Kasumi-1 (cell line): Measurements from ENCODE around the gene UGT1A10.

Source experiments
- DNase-seq, 2 experiments: peaks; one replicate each; lab custom pipeline; 2025; lab: John Stamatoyannopoulos, UW

Gene UGT1A10

DNA sequence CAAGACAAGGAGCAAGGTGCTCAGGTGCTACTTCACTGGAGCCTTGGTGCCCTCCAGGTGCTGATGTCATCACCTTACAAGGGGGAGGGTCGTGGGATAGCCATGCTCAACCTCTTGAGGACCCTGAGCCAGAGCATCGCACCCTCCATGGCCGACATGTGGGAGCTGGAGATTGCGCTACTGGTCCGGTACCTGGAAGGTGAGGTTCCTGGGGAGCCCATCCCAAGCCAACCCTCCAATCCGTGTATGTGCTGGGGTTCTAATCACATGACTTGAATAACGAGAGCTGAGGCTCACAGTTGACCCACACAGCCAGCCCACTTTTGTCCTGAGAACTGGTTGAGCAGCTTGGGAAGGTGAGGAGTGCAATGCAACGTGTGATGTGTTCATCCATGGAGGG lies 167.7 kb downstream of the UGT1A10 start:
- DNase-seq = no peak

- no peak for DNase-seq
These were observed 171.1 kb downstream of the UGT1A10 start for GRCh38 chr2:233807215-233807865.

DNA sequence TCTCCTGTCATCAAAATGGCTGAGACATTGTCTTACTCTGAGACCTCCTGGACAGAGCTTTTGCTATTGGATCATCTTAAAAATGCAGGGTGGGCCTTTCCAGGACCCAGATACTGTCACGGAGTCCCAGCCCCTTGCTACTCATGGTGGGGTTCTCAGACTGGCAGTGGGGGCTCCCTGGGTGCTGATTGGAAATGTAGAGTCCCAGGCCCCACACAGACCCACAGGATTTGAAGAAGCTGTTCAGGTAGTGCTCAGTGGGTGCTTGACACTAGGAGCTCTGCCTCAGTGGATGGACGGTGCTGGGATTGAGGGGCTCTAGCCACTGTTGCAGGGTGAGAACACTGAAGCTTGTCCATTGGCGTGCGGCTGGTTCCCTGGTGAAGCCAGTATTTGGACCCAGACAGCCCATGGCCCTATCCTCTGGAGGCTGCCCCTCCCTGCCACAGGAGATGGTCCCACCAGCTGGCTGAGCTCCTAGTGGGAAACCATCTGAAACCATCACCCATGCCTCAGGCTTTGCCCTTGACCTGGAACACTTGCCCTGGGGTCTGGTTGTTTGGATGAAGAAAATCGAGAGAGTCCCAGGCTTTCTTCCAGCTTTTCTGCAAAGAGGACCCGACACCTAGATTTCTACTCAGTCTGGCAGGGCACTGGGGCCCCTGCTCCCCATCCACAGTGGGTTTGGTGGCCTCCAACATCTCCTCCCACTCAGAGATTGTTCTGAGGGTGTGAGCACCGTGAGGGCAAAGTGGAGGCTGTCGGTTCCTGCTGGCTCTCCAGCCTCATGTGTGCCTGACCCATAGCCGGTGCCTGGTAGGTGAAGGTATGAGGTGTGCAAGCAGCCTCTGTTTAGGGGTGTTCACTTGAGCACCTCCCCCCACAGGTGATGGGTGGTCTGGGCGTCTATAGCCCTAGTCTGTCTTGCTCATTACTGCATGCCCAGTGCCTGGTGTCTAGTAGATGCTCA lies 172.0 kb downstream of the UGT1A10 start:
- DNase-seq = no peak

GRCh38 chr2:233810385-233810784 lies 174.1 kb downstream of the UGT1A10 start:
- no peak for DNase-seq

DNA sequence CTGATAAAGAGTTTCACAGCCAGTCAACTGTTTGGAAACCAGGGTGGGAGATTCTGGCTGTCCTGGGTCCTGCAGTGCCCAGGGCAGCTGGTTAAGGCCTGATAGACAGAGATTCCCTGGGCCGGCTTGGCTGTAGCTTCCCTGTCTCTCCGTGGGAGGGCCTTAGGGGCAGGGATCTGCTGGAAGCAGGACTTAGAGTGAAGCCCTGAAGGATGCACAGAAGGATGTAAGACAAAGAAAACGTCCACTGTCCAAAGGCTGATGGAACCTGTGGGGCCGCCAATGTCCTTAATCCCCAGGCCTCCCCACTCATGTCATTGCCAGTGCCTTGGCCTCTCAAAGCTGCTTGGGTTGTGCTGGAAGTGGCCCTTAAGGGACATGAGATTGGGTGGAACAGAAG lies 174.8 kb downstream of the UGT1A10 start:
- DNase-seq = no peak

DNA sequence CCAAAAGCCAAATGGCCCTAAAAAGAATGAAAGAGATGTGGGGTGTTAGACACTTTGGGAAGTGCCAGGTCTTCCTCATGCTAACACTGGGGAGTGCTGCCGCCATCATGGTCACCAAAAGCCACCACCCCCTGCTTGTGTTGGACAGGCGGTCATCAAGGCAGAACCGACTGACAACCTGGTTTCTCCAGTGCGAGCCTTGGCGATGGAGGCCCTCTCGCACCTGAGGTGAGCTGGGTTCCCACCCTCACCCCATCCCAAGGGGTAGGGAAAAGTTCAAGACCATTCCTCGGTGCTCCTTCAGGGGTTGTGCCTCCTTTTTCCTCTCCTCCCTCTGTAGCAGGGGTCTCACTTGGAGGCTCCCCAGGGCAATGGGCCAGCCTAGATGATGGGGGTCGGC lies 175.5 kb downstream of the UGT1A10 start:
- no peak for DNase-seq

DNA sequence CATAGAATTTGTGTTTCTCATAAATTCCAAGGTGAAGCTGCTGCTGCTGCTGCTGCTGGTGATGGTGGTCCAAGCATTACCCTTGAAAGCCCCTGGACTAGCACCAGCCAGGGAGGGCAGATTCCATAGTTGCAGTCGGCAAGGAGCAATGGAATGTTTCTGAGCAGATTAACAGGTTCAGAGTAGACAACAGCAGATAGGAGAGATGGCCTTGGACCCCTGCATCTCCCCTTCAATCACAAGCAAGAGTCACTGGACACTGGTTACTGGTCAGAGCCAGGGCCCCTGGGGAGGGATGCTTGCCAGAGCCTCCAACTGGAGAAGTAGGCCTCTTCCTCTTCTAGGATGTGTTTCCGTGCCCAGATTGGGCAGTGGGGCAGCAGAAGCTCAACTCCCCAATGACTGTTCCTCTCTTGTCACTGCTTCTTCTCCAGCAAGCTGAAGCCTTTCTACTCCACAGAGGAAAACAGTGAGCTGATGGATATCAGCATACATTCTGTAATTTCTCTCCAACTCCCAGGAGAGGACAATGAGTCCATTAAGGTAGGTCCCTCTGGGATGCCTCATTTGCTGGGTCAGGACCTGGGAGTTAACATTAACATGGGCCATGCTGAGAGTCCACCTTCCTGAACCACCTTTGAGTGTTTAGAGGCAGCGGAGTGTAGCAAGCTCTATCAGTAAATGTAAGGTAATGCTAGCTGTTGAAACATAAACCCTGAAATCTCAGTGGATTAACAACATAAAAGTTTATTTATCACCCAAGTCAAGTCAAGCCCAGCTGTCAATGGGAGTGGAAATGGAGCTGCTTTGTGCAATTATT lies 177.2 kb downstream of the UGT1A10 start:
- no peak for DNase-seq

- no peak for DNase-seq
These were observed 178.0 kb downstream of the UGT1A10 start for GRCh38 chr2:233814056-233814835.

GRCh38 chr2:233815861-233816260 lies 179.6 kb downstream of the UGT1A10 start:
- DNase-seq = no peak

DNA sequence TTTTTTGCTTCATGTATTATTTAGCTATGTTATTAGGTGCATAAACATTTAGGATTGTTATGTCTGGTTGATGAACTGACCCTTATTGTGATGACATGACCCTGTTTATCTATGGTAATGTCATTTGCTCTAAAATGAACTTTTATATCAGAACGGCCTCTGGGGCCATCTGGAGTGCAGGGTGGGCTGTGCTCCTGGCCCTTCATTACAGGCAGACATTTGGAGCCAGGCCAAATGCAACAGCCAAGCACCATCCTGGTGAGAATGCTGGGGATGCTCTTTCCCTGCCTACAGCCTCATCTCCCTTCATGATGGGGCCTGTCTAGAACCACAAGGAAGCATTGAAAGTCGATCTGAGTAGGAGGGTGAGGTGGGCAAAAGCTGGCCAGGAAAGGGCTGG lies 180.1 kb downstream of the UGT1A10 start:
- no peak for DNase-seq

GRCh38 chr2:233816771-233817170 lies 180.5 kb downstream of the UGT1A10 start:
- no peak for DNase-seq

DNA sequence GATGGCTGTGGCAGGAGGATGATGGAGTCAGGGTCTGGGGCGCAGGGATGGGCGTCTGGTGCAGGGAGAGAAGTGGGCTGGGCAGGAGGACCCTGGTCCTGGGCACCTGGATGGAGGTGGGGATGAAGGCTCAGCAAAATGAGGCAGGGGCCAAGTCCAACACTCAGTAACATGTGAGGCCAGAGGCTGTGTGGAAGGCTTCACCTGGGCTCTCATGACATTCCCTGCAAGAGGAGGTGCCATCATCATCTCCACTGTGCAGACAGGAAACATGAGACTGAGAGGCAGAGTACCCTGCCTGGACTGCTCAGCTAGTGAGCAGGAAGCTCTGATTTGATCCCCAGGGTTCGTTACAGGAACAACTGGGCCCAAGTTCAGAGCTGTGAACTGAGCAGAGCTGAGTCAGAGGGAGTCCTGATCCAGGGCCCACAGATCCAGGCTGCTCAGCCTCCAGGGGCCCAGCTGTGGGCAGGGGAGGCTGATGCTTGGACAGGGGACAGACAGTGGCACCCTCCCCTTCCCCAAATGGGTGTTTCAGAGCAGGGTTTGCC lies 181.2 kb downstream of the UGT1A10 start:
- DNase-seq = no peak

- no peak for DNase-seq
These were observed 181.9 kb downstream of the UGT1A10 start for GRCh38 chr2:233817995-233818638.

DNA sequence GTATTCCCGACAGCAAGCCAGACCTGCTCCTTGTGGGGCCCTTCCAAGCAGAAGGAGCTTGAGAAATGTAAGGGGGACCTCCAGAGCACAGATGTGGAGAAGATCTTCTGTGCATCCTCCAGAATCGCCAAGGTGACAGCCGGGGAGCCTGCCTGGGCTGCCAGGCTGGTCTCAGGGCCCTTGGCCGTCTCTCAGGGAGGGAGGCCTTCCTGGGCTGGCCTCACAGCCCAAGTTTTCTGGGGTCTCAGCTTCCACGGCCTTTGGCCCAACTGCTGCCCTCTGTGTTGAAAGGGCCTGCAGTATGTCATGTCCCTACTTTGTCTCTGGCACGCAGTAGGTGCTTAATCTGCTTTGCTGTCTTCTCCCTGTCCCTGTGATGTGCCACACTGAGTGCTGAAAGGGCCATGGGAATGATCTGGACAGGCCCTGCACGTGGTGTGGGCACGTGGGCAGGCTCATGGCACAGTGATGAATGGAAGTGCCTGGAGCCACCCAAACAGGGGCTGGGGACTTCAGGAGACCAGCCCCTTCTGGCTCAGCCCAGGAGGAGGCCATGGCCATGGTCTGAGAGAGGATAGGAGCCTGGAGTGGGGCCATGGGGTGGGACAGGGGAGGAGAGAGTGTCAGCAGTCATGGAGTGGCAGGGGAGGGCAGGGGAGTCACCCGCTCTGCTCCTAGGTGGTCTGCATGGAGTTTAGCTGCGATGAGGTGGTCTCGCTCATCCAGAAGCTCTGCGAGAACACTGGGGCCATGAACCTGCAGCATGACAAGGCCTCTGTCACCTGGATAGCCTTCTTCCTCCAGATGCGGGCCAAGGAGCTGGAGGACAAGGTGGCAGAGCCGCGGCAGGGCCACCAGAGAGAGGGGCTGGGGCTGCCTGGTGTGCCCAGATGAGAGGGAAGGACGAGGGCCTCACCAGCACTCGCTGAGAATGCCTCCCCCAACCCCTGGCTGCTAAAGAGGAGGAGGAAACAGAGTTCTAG lies 182.7 kb downstream of the UGT1A10 start:
- DNase-seq = no peak

- no peak for DNase-seq
These were observed 183.9 kb downstream of the UGT1A10 start for GRCh38 chr2:233819884-233820773.

DNA sequence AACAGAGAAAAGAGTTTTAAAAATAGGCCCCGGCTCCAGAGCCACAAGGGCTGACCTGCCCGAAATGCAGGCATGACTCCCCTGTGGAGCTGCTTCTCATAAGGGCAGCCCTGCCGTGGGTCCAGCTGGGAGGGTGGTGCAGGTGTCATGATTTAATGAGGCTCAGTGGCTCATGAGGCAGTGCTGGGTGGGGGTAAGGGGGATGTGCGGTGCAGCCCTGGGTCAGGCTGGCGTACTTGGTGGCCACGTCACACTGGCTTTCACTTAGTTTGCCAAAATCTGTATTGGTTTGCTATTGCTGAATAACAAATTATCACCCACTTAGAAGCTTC lies 184.5 kb downstream of the UGT1A10 start:
- no peak for DNase-seq

DNA sequence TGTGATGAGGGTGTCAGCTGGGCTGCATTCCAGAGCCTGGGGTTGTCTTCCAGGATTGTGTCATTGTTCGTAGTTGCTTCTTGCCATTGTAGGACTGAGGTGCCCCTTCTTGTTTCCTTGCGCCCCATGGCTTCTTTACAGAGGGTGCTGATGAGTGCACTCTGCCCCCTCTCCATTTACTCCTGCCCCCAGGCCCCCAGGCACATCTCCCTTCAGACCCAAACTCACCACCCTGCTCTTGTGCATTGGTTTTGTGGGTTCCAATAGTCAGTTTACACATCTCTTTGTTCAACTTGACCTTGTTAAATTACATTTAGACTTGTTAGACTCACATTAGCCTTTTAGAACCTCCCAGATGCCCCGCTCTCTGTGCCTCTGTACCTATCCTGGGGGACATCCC lies 184.9 kb downstream of the UGT1A10 start:
- no peak for DNase-seq

GRCh38 chr2:233821709-233822100 lies 185.5 kb downstream of the UGT1A10 start:
- DNase-seq = no peak
